Naive B cell (primary cell): Measurements from ENCODE around the gene CXXC5. TPM values are rescaled to one million over a fixed set of nuclear protein-coding genes. Genes with fewer than 3 reads are reported as not detected.
A peak's percentile ranks its signal among the peaks of the same experiment; 100 is the strongest.
"Not testable (repeated sequence)": the region's sequence is repeated elsewhere in the genome, so short reads cannot be mapped to it uniquely, and the experiment has no call there.

Experiments
- ATAC-seq, 2 donors: fragments of 150-1000 bp; cut with Tn5 transposase; 2 replicates each; pipeline ENCODE4 v1.10.0; 2021; ENCODE audit warnings: low read depth in 2 of 2, mild to moderate bottlenecking in 2 of 2, moderate library complexity in 2 of 2
- DNase-seq: peaks from one replicate; pipeline ENCODE4 v3.0.0; 2022
- H3K27ac Mint-ChIP-seq, 6 donors: one replicate each; pipeline ENCODE4 v1.8.0; 2020 to 2022; ENCODE audit warnings: mild to moderate bottlenecking in 6 of 6, mixed read lengths in 6 of 6, moderate library complexity in 5 of 6, inconsistent platforms in 2 of 6
- H3K27me3 Mint-ChIP-seq, 3 donors: one replicate each; pipeline ENCODE4 v1.8.0; 2021 to 2022; ENCODE audit warnings: mixed read lengths in 3 of 3, mild to moderate bottlenecking in 1 of 3
- H3K36me3 Mint-ChIP-seq, 2 donors: one replicate each; pipeline ENCODE4 v1.8.0; 2020 to 2022; ENCODE audit warnings: mixed read lengths in 2 of 2, inconsistent platforms in 1 of 2, mild to moderate bottlenecking in 1 of 2
- H3K4me1 Mint-ChIP-seq, 3 donors: one replicate each; pipeline ENCODE4 v1.8.0; 2020 to 2022; ENCODE audit warnings: mixed read lengths in 3 of 3, inconsistent platforms in 1 of 3, mild to moderate bottlenecking in 1 of 3, moderate library complexity in 1 of 3
- H3K4me3 Mint-ChIP-seq, 8 donors: one replicate each; pipeline ENCODE4 v1.8.0; 2020 to 2022; ENCODE audit warnings: mild to moderate bottlenecking in 8 of 8, mixed read lengths in 8 of 8, moderate library complexity in 8 of 8, inconsistent platforms in 2 of 8
- H3K9me3 Mint-ChIP-seq, 7 donors: one replicate each; pipeline ENCODE4 v1.8.0; 2020 to 2022; ENCODE audit warnings: mixed read lengths in 7 of 7, mild to moderate bottlenecking in 5 of 7, inconsistent platforms in 2 of 7, moderate library complexity in 1 of 7
- polyA plus RNA-seq, 6 donors: library from polyadenylated mRNA; unstranded; fragments of 300-500 nt; fragmentation: Illumina TruSeq; gene quantifications; one replicate each; pipeline ENCODE4 v1.2.3, GENCODE V29; 2021; ENCODE audit warnings: low read depth in 6 of 6

The CXXC5 gene
- 100 to 1,000 TPM; 351 to 547 (median 399) TPM for polyA plus RNA-seq

DNA sequence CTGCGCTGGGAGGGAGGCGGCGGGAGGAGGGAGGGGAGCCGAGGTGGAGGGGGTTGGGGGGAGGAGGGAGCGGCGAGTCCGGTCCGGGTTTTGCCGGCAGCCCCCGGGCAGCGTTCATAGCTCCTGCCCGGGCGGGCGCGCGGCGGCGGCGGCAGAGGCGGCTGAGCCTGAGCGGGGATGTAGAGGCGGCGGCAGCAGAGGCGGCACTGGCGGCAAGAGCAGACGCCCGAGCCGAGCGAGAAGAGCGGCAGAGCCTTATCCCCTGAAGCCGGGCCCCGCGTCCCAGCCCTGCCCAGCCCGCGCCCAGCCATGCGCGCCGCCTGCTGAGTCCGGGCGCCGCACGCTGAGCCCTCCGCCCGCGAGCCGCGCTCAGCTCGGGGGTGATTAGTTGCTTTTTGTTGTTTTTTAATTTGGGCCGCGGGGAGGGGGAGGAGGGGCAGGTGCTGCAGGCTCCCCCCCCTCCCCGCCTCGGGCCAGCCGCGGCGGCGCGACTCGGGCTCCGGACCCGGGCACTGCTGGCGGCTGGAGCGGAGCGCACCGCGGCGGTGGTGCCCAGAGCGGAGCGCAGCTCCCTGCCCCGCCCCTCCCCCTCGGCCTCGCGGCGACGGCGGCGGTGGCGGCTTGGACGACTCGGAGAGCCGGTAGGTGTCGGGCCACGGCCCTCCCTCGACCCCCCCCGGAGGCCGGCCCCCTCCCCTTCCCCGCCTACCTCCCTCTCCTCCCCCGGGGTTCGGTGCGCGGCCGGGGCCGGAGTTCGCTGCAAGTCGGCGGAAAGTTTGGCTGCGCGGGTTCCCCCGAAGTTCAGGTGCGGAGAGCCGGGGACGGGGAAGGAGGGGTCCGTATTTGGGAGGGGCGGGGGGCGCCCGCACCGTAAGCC is at the start of gene CXXC5:
CXXC5 (plus strand) TSS at position 145 of the 877 bp plus-strand sequence. CDS start 32,175 bp downstream, outside the sequence.
- DNase-seq (peak; percentile 81), ATAC-seq (peak; percentile 48 to 50)
- peak within 1 kb of the TSS in 5 of 6 donors; percentile 69 to 99 (median 88) for H3K27ac Mint-ChIP-seq
- H3K9me3 Mint-ChIP-seq: no peaks in the 10 kb centered on the region
- peaks cover 53 to 70% (median 69%) of the 10 kb centered on the region in 3 donors for H3K4me1 Mint-ChIP-seq
- H3K4me3 Mint-ChIP-seq: peak within 1 kb of the TSS; percentile 83 to 99 (median 98)
- H3K36me3 Mint-ChIP-seq: peaks cover 0 to 6% of the 10 kb centered on the region in 2 donors
- H3K27me3 Mint-ChIP-seq: no peaks in the 10 kb centered on the region

DNA sequence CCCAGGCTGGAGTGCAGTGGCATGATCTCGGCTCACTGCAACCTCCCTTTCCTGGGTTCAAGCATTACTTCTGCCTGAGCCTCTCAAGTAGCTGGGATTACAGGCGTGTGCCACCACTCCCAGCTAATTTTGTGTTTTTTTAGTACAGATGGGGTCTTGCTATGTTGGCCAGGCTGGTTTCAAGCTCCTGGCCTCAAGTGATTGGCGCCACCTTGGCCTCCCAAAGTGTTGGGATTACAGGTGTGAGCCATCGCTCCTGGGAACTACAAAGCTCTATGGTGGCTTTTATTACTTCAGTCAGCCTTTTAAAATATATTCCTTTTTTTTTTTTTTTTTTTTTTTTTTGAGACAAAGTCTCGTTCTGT is 49.6 kb upstream of the CXXC5 start:
- DNase-seq, H3K9me3 Mint-ChIP-seq, H3K27ac Mint-ChIP-seq, H3K27me3 Mint-ChIP-seq, ATAC-seq, H3K36me3 Mint-ChIP-seq: not testable (repeated sequence)
- H3K4me3 Mint-ChIP-seq: peak overlapping the region in 1 of 8 donors; percentile 10
- H3K4me1 Mint-ChIP-seq: peaks cover 10 to 46% (median 32%) of the 10 kb centered on the region in 3 donors

- Mint-ChIP-seq H3K27ac (peak overlapping the region in 4 of 6 donors; percentile 31 to 59 (median 45)), H3K36me3 (no peaks in the 10 kb centered on the region), H3K4me3 (no peak overlapping the region), H3K27me3 (no peaks in the 10 kb centered on the region), H3K9me3 (no peaks in the 10 kb centered on the region), H3K4me1 (peaks cover 14 to 43% (median 24%) of the 10 kb centered on the region in 3 donors)
- DNase-seq (no peak), ATAC-seq (no peak)
Measured at GRCh38 chr5:139600336-139600949, 47.7 kb upstream of the CXXC5 start.

DNA sequence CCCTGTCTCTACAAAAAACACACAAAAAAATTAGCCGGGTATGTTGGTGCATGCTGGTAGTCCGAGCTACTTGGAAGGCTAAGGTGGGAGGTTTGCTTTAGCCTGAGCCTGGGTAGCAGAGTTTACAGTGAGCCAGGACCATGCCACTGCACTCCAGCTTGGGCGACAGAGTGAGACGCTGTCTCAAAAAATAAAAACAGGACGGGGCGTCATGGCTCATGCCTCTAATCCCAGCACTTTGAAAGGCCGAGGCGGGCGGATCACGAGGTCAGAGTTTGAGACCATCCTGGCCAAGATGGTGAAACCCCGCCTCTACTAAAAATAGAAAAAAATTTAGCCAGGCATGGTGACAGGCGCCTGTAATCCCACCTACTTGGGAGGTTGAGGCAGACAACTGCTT is 46.7 kb upstream of the CXXC5 start:
- DNase-seq (no peak), ATAC-seq (no peak)
- Mint-ChIP-seq H3K9me3 (no peaks in the 10 kb centered on the region), H3K27me3 (no peaks in the 10 kb centered on the region), H3K4me1 (peaks cover 19 to 51% (median 33%) of the 10 kb centered on the region in 3 donors), H3K4me3 (no peak overlapping the region), H3K36me3 (no peaks in the 10 kb centered on the region), H3K27ac (peak overlapping the region in 1 of 6 donors; percentile 50)

- H3K4me3 Mint-ChIP-seq, H3K27ac Mint-ChIP-seq, H3K36me3 Mint-ChIP-seq, H3K9me3 Mint-ChIP-seq, ATAC-seq, DNase-seq, H3K27me3 Mint-ChIP-seq: not testable (repeated sequence)
- H3K4me1 Mint-ChIP-seq: peaks cover 19 to 52% (median 37%) of the 10 kb centered on the region in 3 donors
Measured at GRCh38 chr5:139601948-139602347, 46.2 kb upstream of the CXXC5 start.

DNA sequence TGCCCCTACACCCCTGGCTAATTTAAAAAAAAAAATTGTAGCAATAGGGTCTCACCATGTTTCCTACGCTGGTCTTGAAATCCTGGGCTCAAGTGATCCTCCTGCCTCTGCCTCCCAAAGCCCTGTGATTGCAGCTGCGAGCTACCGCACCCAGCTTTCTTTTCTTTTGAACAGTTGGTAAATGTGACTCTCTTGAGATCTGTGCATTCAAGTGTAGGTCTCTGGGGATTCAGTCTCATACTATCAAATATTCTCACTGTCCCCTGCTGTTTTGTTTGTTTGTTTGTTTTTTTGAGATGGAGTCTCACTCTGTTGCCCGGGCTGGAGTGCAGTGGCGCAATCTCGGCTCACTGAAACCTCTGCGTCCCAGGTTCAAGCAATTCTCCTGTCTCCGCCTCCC is 42.3 kb upstream of the CXXC5 start:
- Mint-ChIP-seq H3K27ac (peak overlapping the region in 5 of 6 donors; percentile 73 to 95 (median 92)), H3K4me3 (peak overlapping the region in 6 of 8 donors; percentile 44 to 86 (median 68)), H3K9me3 (no peaks in the 10 kb centered on the region), H3K27me3 (no peaks in the 10 kb centered on the region), H3K4me1 (peaks cover 16 to 45% (median 43%) of the 10 kb centered on the region in 3 donors), H3K36me3 (no peaks in the 10 kb centered on the region)
- DNase-seq (no peak), ATAC-seq (peak; percentile 52 to 81)

DNA sequence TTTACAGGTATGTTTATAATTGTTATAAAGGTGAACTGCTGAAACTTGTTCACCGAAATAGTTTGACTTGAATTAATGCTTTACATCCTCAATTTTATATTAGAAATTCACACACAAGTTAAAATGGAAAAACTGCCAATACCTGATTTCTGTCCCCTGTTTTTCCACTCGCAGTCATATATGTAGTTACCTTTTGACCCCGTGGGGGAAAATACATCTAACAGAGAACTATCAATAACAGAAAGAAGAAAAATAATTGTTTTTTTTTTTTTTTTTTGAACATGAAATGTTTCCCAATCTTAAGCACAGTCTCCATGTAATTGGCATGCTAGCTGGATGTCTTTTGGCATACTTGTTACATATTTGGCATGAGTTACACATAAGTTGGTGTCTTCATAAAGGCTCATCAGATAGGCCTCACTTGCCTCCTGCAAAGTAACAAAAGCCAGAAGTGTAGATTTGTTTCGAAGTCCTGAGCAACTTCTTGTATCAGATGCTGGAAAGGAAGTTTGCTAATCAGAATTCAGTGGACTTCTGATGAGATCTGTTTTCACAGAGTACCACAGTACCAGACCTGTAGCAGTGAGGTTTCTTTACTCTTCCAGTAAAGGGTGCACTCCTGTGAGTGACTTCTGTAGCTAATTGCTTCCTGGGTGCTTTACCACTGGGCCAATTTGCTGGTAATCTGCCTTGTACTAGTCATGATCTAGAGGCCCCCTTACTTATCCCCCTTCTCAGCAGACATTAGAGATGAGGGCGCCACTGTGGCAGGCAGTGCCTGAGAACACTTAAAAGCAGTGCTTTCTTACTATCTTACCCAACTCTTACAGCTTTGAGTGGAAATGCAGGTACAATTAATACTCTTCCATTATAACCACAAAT is 36.2 kb upstream of the CXXC5 start:
- ATAC-seq (no peak), DNase-seq (no peak)
- Mint-ChIP-seq H3K9me3 (no peaks in the 10 kb centered on the region), H3K4me1 (peaks cover 11 to 40% (median 38%) of the 10 kb centered on the region in 3 donors), H3K27me3 (no peaks in the 10 kb centered on the region), H3K36me3 (peaks cover 0 to 4% of the 10 kb centered on the region in 2 donors), H3K27ac (peak overlapping the region in 5 of 6 donors; percentile 53 to 73 (median 65)), H3K4me3 (no peak overlapping the region)

- Mint-ChIP-seq H3K9me3 (no peaks in the 10 kb centered on the region), H3K4me3 (no peak overlapping the region), H3K27ac (peak overlapping the region in 3 of 6 donors; percentile 38 to 49 (median 39)), H3K27me3 (no peaks in the 10 kb centered on the region), H3K4me1 (peaks cover 0 to 6% (median 4%) of the 10 kb centered on the region in 3 donors), H3K36me3 (peaks cover 0 to 4% of the 10 kb centered on the region in 2 donors)
- no peak for DNase-seq
- no peak for ATAC-seq
Measured at GRCh38 chr5:139619861-139620260, 28.3 kb upstream of the CXXC5 start.

- H3K4me1 Mint-ChIP-seq, DNase-seq, H3K27me3 Mint-ChIP-seq, H3K9me3 Mint-ChIP-seq, H3K4me3 Mint-ChIP-seq, ATAC-seq: not testable (repeated sequence)
- H3K27ac Mint-ChIP-seq: peak overlapping the region in 2 of 6 donors; percentile 72 to 80
- peaks cover 4 to 10% of the 10 kb centered on the region in 2 donors for H3K36me3 Mint-ChIP-seq
Measured at GRCh38 chr5:139625398-139625797, 22.8 kb upstream of the CXXC5 start.

DNA sequence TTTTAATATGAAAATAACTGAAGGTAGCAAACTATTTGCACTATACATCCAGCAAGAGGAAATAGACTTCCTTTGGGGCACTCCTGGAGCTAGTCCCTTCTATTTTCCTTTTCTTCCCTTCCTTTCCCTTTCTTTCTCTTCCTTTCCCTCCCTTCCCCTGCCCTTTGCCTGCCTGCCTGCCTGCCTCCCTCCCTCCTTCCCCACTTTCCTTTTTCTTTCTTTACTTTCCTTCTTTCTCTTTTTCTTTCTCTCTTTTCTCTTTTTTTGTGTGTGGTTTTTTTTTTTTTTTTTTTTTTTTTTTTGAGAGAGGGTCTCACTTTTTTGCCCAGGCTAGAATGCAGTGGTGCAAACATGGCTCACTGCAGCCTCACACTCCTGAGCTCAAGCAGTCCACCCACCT is 17.3 kb upstream of the CXXC5 start:
- Mint-ChIP-seq H3K27ac (peak overlapping the region in 5 of 6 donors; percentile 20 to 71 (median 53)), H3K36me3 (peaks cover 4 to 10% of the 10 kb centered on the region in 2 donors)
- no peak for ATAC-seq

DNA sequence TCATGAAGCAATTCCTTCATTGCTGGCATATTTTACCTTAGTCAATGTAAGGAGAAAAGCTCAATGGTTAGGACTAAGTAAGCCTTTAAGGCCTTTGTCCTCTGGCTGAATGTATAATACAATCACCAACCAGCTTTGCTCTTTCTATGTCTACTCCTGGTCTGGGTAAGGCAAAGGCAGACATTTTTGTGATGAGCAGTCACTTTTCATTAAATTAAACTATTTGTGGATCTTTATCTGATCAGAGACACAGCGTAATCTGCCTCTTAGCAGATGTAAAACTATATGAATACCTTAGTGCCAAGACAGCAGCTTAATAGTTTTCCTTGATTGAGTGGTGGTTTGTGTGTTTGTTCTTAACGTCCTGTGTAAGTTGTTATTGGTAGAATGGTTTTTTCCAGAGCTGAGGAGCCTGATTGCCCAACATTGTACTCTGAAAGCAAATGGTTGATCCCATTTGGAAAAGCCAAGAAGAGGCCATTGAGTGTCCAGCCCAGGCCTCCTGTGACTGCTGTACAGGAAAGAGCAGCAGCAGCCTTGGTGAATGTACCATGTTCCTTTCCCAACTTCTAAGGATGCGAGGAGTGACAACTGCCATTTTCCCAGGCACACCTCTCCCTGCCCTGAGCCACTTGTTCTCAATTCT is 16.5 kb upstream of the CXXC5 start:
- Mint-ChIP-seq H3K9me3 (no peaks in the 10 kb centered on the region), H3K27ac (peak overlapping the region in 1 of 6 donors; percentile 36), H3K27me3 (no peaks in the 10 kb centered on the region), H3K4me1 (peaks cover 35 to 44% (median 38%) of the 10 kb centered on the region in 3 donors), H3K4me3 (no peak overlapping the region), H3K36me3 (peaks cover 4 to 9% of the 10 kb centered on the region in 2 donors)
- ATAC-seq: no peak
- DNase-seq: no peak

More for the DNA sequence above, 17.3 kb upstream of the CXXC5 start:
- no peaks in the 10 kb centered on the region for H3K27me3 Mint-ChIP-seq
- DNase-seq: no peak
- H3K4me1 Mint-ChIP-seq: peaks cover 28 to 38% (median 30%) of the 10 kb centered on the region in 3 donors
- no peak overlapping the region for H3K4me3 Mint-ChIP-seq
- no peaks in the 10 kb centered on the region for H3K9me3 Mint-ChIP-seq

DNA sequence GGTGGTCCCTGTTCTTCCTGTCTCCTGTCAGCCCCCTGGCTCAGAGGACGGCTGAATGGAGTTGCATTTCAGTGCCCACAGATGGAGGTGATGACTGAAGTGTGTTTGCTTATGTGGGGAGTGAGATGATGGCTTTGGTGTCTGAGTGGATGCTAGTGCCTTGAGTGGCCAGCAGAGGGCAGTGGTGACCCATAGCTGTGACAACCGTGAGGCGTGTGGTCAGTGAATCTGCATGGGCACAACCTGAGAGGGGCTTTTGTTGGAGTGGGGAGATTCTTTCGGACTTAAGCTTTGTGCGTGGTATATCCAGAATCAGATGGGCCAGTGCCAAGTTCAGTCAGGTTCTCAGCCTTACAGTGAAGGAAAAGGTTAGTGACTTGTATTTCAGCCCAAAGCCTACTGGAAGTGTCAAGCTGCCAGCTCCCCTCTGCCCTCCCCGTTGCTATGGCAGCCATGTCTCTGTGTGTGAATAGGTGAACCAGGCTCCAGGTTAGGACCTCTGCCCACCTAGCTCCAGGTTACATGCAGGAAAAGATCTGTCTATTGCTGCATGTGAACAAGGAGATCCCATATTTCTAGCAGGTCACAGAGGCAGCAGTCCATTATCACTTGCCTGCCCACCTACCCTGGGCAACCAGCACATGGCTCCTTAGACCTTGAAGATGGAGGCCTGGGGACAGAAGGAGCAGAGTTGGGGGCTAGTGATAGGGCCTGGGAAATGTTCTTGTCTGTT is 14.7 kb upstream of the CXXC5 start:
- H3K4me1 Mint-ChIP-seq: peaks cover 44 to 56% (median 49%) of the 10 kb centered on the region in 3 donors

More for the DNA sequence above, 14.7 kb upstream of the CXXC5 start:
- peak overlapping the region; percentile 77 to 99 (median 94) for H3K27ac Mint-ChIP-seq
- H3K36me3 Mint-ChIP-seq: no peaks in the 10 kb centered on the region
- DNase-seq: peak; percentile 71
- H3K4me3 Mint-ChIP-seq: peak overlapping the region in 3 of 8 donors; percentile 35 to 75 (median 57)
- no peaks in the 10 kb centered on the region for H3K9me3 Mint-ChIP-seq
- no peaks in the 10 kb centered on the region for H3K27me3 Mint-ChIP-seq
- ATAC-seq: peak in 1 of 2 donors; percentile 6
